HEK293T (cell line): ENCODE results near the gene LSM14B.
A peak's percentile ranks its signal among the peaks of the same experiment; 100 is the strongest.

ENCODE experiments used
- CTCF ChIA-PET: fragments of 350-600 bp; formaldehyde crosslinking; extraction: SDS; loops from one replicate; lab custom pipeline; 2021; ENCODE audit warnings: antibody characterized with exemption, inconsistent platforms; lab: Yijun Ruan, JAX
- POLR2A ChIA-PET: fragments of 350-600 bp; formaldehyde crosslinking; extraction: SDS; loops from one replicate; lab custom pipeline; 2020; ENCODE audit warnings: antibody characterized with exemption, inconsistent platforms; lab: Yijun Ruan, JAX
- DNase-seq: peaks from one replicate; pipeline ENCODE4 v3.0.0; 2012; ENCODE audit warnings: mixed read lengths; ENCODE audit errors: extremely low spot score
- ARNT ChIP-seq: fragments of 450-650 bp; IDR thresholded peaks from 2 replicates; pipeline ENCODE4 v1.6.1; 2017; ENCODE audit warnings: mild to moderate bottlenecking
- BHLHE40 ChIP-seq: fragments of 450-650 bp; IDR thresholded peaks from 2 replicates; pipeline ENCODE4 v1.6.1; 2016; ENCODE audit warnings: mild to moderate bottlenecking, moderate library complexity, borderline replicate concordance
- CTBP1 ChIP-seq: fragments of 450-650 bp; IDR thresholded peaks from 2 replicates; pipeline ENCODE4 v1.6.1; 2016; ENCODE audit warnings: borderline replicate concordance
- ELF4 ChIP-seq: fragments of 450-650 bp; IDR thresholded peaks from 2 replicates; pipeline ENCODE4 v1.6.1; 2017; ENCODE audit warnings: antibody characterized with exemption
- FOXA1 ChIP-seq: fragments of 450-650 bp; IDR thresholded peaks from 2 replicates; pipeline ENCODE4 v1.6.1; 2016; ENCODE audit warnings: mild to moderate bottlenecking
- FOXK2 ChIP-seq: fragments of 450-650 bp; IDR thresholded peaks from 2 replicates; pipeline ENCODE4 v1.6.1; 2016; ENCODE audit warnings: mild to moderate bottlenecking
- FOXM1 ChIP-seq: fragments of 450-650 bp; IDR thresholded peaks from 2 replicates; pipeline ENCODE4 v1.6.1; 2017; ENCODE audit warnings: mild to moderate bottlenecking, borderline replicate concordance
- HDGF ChIP-seq: fragments of 450-650 bp; IDR thresholded peaks from 2 replicates; pipeline ENCODE4 v1.6.1; 2017; ENCODE audit warnings: antibody characterized with exemption, borderline replicate concordance
- L3MBTL2 ChIP-seq: fragments of 450-650 bp; conservative IDR thresholded peaks from 2 replicates; pipeline ENCODE4 v1.6.1; 2016; ENCODE audit warnings: mild to moderate bottlenecking
- LEF1 ChIP-seq: fragments of 450-650 bp; IDR thresholded peaks from 2 replicates; pipeline ENCODE4 v1.6.1; 2017; ENCODE audit warnings: mild to moderate bottlenecking, borderline replicate concordance
- NFRKB ChIP-seq: fragments of 450-650 bp; IDR thresholded peaks from 2 replicates; pipeline ENCODE4 v1.6.1; 2016; ENCODE audit warnings: mild to moderate bottlenecking, moderate library complexity
- SP1 ChIP-seq: fragments of 450-650 bp; IDR thresholded peaks from 2 replicates; pipeline ENCODE4 v1.6.1; 2017
- SUZ12 ChIP-seq: fragments of 450-650 bp; IDR thresholded peaks from 2 replicates; pipeline ENCODE4 v1.6.1; 2016; ENCODE audit warnings: mild to moderate bottlenecking
- TARDBP ChIP-seq: fragments of 450-650 bp; IDR thresholded peaks from 2 replicates; pipeline ENCODE4 v1.6.1; 2016
- ZNF384 ChIP-seq: fragments of 450-650 bp; IDR thresholded peaks from 2 replicates; pipeline ENCODE4 v1.6.1; 2016
- TF ChIP-seq, protein P1 (sequence below): fragments of 450-650 bp; IDR thresholded peaks from 2 replicates; pipeline ENCODE4 v1.6.1; 2016

LSM14B gene

DNA sequence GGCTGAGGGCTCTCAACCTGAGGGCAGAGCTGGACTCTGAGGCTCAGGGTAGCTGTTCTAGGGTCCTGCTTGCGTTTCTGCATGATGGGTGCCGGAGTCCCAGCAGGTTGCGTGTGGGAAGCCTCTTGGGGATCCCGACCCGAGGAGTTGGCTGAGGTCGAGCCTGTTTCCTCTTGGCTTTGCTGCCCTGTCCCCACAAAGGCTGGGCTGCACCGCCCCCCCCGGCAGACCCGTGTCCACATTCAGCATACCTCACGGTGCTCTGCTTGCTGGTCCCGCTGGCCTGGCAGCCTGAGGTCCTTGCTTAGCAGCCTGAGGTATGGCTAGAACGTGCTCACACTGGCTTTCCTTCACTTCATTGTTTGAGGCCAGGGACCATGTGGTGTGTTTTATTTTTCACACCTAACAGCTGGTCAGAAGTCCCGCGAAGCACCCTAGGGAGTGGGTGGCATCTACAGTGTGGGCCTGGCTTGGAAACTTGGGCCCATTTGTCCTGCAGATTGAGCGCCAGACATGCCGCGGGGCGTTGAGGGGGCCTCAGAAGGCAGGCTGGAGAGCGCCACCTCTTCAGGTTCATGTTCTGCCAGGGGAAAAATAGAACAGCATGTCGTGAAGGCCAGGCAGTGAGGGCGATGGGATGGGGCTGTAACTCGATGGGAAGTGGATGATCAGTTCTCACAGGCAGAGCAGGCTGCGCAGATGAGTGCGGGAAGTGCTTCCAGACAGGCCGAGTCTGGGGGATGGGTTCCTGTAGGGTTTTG, 9.5 kb downstream of the LSM14B start:
- POLR2A ChIA-PET: interaction anchor here (1.4 kb wide), 1 partner anchor 65 kb away, joined by 4 read pairs; no protein-coding TSS in a partner anchor
- TF ChIP-seq ZNF384 (no peak), NFRKB (no peak), BHLHE40 (no peak), L3MBTL2 (no peak), SUZ12 (no peak), TARDBP (no peak), FOXM1 (no peak), SP1 (no peak), ELF4 (no peak), HDGF (no peak), FOXA1 (no peak)
- TF ChIP-seq, protein P1, sequence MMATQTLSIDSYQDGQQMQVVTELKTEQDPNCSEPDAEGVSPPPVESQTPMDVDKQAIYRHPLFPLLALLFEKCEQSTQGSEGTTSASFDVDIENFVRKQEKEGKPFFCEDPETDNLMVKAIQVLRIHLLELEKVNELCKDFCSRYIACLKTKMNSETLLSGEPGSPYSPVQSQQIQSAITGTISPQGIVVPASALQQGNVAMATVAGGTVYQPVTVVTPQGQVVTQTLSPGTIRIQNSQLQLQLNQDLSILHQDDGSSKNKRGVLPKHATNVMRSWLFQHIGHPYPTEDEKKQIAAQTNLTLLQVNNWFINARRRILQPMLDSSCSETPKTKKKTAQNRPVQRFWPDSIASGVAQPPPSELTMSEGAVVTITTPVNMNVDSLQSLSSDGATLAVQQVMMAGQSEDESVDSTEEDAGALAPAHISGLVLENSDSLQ: no peak
- DNase-seq: no peak
- CTCF ChIA-PET: interaction anchor here (0.5 kb wide), 1 partner anchor 120 kb away, joined by 3 read pairs; no protein-coding TSS in a partner anchor

DNA sequence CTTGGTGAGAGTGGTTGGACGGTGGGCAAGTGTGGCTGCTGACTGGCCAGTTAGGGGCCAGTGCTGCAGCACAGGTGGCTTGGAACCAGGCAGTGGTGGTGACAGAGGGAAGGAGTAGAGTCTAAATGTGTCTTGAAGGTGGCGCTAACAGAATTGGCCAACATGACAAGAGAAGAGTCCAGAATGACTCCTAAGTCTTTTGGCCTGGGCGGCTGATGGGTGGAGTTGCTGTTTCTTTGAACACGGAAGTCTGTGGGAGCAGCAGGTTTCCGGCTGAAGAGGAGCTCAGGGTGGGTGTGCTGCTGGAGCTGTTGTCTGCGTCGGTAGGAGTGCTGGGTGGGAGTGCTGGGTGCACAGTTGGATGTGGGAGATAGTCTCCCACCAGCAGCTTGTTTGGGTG, 10.1 kb downstream of the LSM14B start:
- DNase-seq: no peak
- TF ChIP-seq ARNT: no peak
- no peak for TF ChIP-seq ELF4
- TF ChIP-seq, protein P1: no peak
- TF ChIP-seq SUZ12: no peak
- TF ChIP-seq BHLHE40: no peak
- no peak for TF ChIP-seq CTBP1
- TF ChIP-seq FOXM1: no peak
- TF ChIP-seq HDGF: no peak
- TF ChIP-seq L3MBTL2: no peak
- no peak for TF ChIP-seq SP1
- TF ChIP-seq FOXA1: no peak
- no peak for TF ChIP-seq LEF1
- no peak for TF ChIP-seq ZNF384
- TF ChIP-seq TARDBP: no peak
- no peak for TF ChIP-seq NFRKB
- TF ChIP-seq FOXK2: no peak
- CTCF ChIA-PET: interaction anchor here (0.5 kb wide), 1 partner anchor 121 kb away, joined by 3 read pairs; no protein-coding TSS in a partner anchor
- POLR2A ChIA-PET: interaction anchor here (1.4 kb wide), 1 partner anchor 66 kb away, joined by 4 read pairs; no protein-coding TSS in a partner anchor

DNA sequence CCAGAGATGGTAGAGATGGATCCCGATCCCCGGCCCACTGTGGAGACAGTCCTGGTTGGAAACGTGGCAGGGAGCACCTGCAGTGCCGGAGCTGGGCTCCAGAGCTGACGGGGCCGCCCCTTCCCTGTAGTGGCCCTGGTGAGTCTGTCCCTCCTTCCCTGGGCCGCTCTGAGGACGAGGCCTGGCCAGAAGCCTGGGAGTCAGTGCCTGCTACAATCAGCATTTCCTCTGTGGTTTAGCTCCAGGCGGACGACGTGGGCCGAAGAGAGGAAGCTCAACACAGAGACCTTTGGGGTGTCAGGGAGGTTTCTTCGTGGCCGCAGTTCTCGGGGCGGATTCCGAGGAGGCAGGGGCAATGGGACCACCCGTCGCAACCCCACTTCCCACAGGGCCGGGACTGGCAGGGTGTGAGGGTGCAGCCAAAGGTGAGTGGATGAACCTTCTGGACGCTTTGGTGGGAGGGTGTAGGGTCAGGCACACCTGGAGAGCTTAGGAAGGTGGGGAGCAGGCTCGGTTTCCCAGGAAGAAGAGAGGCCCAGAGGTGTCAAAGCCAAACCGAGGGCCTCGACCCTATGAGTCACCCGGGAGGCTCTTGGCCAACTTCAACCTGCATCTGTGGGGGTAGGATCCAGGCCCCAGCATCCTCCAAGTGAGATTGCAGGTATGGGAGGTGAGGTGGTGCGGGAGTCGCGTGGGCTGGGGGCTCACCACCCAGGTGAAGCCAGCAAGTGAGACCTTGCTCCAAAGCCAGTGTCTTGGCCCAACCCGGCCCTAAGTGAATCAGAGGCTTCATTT, 11.0 kb downstream of the LSM14B start:
- no peak for DNase-seq
- ChIA-PET CTCF (interaction anchor here (0.9 kb wide), 1 partner anchor 8 kb away, joined by 3 read pairs; no protein-coding TSS in a partner anchor), POLR2A (interaction anchor here (1.4 kb wide), 1 partner anchor 67 kb away, joined by 4 read pairs; no protein-coding TSS in a partner anchor)
- TF ChIP-seq ARNT (no peak), SUZ12 (no peak), ZNF384 (no peak), BHLHE40 (no peak), NFRKB (no peak), LEF1 (no peak), TARDBP (no peak), HDGF (no peak), ELF4 (no peak), L3MBTL2 (no peak), FOXA1 (no peak), CTBP1 (no peak), FOXK2 (no peak), FOXM1 (no peak)
- TF ChIP-seq, protein P1: no peak

DNA sequence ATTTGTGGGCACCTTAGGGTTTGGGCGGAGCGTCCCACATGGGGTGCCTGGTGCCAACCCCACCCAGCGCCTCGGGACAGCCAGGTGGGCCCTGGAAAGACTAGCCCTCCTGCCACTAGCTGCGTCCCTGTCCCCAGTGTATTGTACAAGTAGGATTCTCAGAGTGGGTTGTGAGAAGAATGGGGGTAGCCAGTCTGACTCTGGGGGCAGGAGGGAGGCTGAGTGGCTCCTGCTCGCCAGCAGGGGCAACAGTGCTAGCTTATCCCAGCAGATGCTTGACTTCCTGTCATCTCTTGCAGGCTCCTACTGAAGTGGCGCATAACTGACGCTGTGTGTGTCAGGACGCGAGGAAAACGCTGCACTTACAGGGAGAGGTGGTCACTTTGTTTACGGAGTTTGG, 11.6 kb downstream of the LSM14B start:
- TF ChIP-seq FOXK2 (no peak), L3MBTL2 (no peak), NFRKB (no peak), FOXM1 (no peak), TARDBP (no peak), LEF1 (no peak), SUZ12 (no peak), FOXA1 (no peak)
- CTCF ChIA-PET: interaction anchor here (0.9 kb wide), 1 partner anchor 8 kb away, joined by 3 read pairs; no protein-coding TSS in a partner anchor
- POLR2A ChIA-PET: no interaction called here
- peak; percentile 28 for DNase-seq

DNA sequence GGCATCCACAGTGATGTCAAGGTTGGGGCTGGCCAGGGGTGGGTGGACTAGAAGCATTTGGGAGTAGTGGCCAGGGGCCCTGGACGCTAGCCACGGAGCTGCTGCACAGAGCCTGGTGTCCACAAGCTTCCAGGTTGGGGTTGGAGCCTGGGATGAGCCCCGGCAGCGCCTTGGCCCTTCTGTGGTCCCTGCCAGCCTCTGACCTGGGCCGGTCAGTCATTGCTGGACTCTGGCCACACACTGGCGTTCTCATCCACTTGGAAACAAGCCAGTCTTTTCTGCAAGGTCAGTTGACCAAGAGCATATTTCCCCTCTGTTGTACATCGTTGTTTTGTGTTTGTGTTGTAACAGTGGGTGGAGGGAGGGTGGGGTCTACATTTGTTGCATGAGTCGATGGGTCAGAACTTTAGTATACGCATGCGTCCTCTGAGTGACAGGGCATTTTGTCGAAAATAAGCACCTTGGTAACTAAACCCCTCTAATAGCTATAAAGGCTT, 12.5 kb downstream of the LSM14B start:
- no peak for TF ChIP-seq HDGF
- TF ChIP-seq ZNF384: no peak
- no peak for TF ChIP-seq CTBP1
- TF ChIP-seq LEF1: no peak
- TF ChIP-seq ELF4: no peak
- TF ChIP-seq SUZ12: no peak
- TF ChIP-seq NFRKB: no peak
- no peak for TF ChIP-seq BHLHE40
- TF ChIP-seq SP1: no peak
- TF ChIP-seq L3MBTL2: no peak
- no peak for TF ChIP-seq ARNT
- ChIA-PET POLR2A (interaction anchor here (1.3 to 2.8 kb wide), 3 partner anchors 8 to 13 kb away, joined by 3 to 9 read pairs (median 9); no protein-coding TSS in a partner anchor), CTCF (interaction anchor here (0.5 to 1.7 kb wide), 2 partner anchors 34 to 123 kb away, joined by 3 to 9 read pairs; no protein-coding TSS in a partner anchor)
- no peak for DNase-seq
